CD4-positive, alpha-beta T cell treated with Interleukin-6 for 4 hours (primary cell): ENCODE data around the gene LRRC75B.
"Not testable (repeated sequence)": the region's sequence is repeated elsewhere in the genome, so short reads cannot be mapped to it uniquely, and the experiment has no call there.

Experiments used
- DNase-seq: peaks from one replicate; pipeline ENCODE4 v3.0.0-alpha.2; 2020; ENCODE audit warnings: mixed read lengths

LRRC75B gene

DNA sequence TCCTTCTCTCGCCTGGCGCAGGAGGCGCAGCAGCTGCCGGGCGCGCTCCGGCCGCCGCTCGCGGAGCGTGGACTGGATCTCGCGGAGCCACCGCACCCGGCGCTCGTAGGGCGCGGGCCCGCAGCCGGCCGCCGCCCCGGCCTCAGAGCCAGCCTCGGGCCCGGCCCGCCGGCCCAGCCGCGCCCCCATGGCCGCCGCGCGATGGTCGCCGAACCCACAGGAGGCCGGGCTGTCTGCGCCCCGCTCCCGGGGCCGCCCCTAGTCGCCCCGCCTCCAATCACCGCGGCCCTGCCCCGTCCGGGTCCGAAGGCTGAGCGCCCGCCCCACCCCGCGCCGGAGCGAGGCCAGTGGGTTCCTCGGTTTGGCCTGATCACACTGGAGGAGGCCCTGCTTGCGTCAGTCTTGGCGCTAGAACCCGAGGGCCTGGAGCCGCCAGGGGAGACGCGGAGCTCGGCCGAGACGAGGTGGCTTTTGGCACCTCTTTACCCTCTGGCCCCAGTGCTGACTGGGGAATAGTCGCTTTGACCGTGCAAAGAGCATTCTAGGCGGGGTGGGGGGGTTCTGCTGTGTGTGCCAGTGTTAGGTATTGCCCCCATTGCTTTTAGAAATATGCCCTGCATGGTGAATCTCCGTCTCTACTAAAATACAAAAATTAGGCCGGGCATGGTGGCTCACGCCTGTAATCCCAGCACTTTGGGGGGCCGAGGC, at the start of gene LRRC75B:
Gene LRRC75B, minus strand, starts transcription at position 223 of the 708 bp plus-strand sequence. Its CDS starts 34 bp downstream, at position 189.
- peak; percentile 12 for DNase-seq

- not testable (repeated sequence) for DNase-seq
These were observed 49.4 kb upstream of the LRRC75B start for GRCh38 chr22:24642307-24642706.

DNA sequence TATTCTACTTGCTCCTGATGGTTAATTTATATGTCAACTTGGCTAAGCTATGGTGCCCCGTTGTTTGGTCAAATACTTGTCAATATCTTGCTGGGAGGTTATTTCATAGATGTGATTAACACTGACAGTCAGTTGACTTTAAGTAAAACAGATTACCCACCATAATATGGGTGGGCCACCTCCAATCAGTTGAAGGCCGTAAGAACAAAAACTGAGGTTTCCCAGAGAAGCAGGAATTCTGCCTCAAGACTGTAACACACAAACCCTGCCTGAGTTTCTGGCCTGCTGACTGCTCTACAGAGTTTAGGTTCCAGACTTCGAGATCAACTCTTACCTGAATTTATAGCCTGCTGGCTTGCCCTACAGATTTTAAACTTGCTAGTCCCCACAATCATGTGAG, 43.6 kb upstream of the LRRC75B start:
- not testable (repeated sequence) for DNase-seq

DNA sequence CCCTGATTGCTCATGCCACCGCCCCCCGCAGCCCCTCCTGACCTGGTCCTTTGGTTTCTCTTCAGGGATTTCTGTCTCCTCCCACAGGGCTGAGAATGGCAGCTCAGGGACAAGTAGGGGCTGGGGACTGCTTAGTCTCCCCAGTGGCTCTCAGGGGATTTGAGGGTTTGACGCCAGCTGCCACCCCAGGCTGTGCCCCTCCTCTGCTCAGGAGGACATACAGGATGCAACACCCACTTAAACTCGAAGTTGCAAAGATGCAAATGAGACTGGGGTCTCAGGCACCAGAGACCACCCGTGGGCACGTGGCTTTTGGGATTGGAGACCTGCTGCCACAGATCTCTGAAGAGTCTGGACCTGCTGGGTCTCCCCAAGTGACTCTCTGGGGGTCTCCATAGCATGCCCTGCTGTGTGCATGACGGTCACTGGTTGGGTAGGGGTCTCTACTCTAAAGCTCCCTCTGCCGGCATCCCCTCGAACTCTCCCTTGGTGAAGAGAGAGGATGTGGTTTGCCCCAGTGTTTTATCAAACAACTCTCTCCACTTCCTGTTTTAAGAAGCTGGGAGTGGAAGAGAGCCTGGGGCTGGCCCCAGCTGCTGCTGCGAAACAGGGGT, 42.0 kb upstream of the LRRC75B start:
- DNase-seq = peak; percentile 16

- DNase-seq = not testable (repeated sequence)
These were observed 40.6 kb upstream of the LRRC75B start for GRCh38 chr22:24633231-24634023.

DNA sequence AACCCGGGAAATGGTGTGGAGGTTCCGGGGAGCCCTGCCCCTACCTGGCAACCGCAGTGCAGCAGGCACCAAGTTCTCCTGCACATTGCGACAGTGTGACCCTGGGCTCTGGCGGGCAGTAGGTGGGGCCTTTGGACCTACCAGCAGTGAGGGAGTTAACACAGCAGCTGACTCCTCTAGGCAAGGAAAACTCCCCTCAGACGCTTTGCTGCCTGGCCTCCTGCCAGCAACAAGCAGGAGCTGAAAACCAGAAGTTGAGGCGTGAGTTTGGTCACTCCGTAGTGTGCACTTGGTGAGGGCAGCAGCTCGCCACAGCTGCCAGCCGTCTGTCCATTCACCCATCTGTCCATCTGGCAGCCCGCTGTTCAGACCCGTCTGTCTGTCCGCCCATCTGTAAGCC, 39.8 kb upstream of the LRRC75B start:
- not testable (repeated sequence) for DNase-seq

DNA sequence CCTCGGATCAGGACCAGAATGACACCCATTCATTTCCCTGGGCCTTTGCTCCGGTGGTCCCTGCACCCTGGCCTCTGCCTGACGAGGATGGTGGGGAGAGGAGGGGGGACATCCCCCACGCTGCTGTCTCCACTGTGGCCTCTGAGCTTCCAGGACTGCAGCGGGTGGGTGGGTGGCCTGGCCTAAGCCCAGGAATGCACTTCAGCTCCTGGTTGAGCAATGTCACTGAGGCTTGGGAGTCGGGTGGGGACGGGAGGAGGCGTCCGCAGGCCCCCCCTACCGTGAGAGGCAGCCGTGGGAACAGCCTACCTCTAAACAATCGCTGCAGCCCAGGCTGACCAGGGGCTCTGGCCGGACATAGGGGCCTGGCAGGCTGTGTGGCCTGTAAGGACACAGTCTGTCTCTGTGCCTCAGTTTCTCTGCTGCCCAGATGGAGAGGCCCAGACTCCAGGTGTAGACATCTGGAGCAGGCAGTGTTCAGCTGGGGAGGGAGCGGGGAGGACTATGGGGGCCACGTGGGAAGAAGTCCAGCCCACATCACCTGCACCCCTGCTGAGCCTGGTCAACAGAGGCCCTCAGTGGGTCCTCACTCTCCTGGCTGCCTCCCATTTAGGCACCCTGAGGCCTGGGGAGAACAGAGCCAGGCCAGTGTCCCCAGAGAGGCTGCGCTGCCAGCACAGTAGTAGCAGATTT, 38.7 kb upstream of the LRRC75B start:
- not testable (repeated sequence) for DNase-seq

DNA sequence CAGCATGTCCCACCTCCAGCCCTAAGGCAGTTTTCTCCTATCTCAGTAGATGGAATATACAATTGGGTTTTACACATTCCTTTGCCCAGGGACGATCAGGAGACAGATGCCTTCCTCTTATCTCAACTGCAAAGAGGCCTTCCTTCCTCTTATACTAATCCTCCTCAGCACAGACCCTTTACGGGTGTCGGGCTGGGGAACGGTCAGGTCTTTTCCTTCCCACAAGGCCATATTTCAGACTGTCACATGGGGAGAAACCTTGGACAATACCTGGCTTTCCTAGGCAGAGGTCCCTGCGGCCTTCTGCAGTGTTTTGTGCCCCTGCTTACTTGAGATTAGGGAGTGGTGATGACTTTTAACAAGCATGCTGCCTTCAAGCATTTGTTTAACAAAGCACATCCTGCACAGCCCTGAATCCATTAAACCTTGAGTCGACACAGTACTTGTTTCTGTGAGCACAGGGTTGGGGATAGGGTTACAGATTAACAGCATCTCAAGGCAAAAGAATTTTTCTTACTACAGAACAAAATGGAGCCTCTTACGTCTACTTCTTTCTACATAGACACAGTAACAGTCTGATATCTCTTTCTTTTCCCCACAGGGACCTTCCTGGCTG, 38.0 kb upstream of the LRRC75B start:
- not testable (repeated sequence) for DNase-seq

GRCh38 chr22:24629069-24629468, 36.2 kb upstream of the LRRC75B start:
- DNase-seq = peak; percentile 5

- not testable (repeated sequence) for DNase-seq
These were observed 35.0 kb upstream of the LRRC75B start for GRCh38 chr22:24627911-24628310.

DNA sequence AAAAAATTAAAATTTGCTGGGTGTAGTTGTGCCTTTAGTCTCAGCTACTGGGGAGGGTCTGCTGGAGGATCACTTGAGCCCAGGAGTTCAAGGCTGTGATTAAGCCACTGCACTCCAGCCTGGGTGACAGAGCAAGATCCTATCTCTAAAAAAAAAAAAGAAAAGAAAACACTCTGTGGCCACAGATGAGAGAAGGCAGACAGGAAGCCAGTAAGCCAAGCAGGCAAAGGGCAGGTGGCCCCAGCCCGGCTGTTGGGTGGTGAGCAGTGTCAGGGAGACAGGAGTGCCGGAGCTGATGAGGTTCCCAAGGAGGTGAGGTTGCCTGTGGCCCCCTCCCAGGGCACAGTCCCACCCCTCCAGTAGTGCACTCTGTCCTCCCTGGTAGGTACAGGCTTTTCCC, 29.7 kb upstream of the LRRC75B start:
- DNase-seq = peak; percentile 51

GRCh38 chr22:24621244-24621643, 28.4 kb upstream of the LRRC75B start:
- DNase-seq = not testable (repeated sequence)

- not testable (repeated sequence) for DNase-seq
These were observed 21.9 kb upstream of the LRRC75B start for GRCh38 chr22:24614794-24615193.

DNA sequence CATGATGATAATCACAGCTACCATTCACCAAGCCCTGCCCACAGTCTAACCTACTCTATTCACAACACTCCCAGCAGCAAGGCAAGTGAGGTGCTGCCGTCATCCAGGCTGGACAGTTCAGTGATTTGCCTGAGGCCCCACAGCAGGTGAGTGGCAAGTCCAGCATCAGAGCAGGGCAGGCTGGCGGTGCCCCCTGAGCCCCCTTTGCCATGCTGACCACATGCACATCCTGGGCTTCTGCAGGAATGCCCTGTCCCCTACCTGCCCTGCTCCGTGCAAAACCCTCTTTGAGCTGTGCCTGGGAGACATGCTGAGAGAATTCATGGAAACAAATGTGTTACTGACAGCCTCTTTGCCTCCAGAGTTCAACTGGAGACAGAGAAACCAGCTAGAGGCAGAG, 17.0 kb upstream of the LRRC75B start:
- DNase-seq = not testable (repeated sequence)

DNA sequence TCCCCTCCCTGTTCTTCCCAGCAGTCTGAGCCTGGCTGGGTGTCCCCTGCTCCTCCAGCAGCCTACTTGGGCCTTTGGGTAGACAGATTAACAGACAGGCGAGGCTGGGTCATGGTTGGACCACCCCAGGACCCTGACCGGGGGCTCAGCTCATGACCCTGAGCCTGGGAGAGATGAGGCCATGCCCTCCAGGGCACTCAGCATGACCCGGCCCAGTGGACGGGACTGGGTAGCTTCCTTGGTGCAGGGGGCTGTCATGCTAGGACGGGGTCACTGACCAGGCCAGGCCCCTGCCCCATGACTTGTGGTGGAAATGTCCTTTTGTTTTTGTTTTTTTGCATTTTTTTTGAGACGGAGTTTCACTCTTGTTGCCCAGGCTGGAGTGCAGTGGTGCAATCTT, 15.5 kb upstream of the LRRC75B start:
- DNase-seq = not testable (repeated sequence)

- peak; percentile 68 for DNase-seq
These were observed 14.6 kb upstream of the LRRC75B start for GRCh38 chr22:24607429-24607983.

GRCh38 chr22:24606340-24606739, 13.5 kb upstream of the LRRC75B start:
- not testable (repeated sequence) for DNase-seq

- peak; percentile 16 for DNase-seq
These were observed 11.1 kb upstream of the LRRC75B start for GRCh38 chr22:24603770-24604629.

GRCh38 chr22:24602847-24603769, 10.2 kb upstream of the LRRC75B start, which contains the start of gene GGT1:
Gene GGT1 (plus strand): TSS chr22:24603193. CDS start chr22:24611082, 7,889 bp downstream.
- DNase-seq = not testable (repeated sequence)
